Body of pancreas (tissue), 4 donors: Measurements from ENCODE around the gene ATG7. TPM values are rescaled to one million over a fixed set of nuclear protein-coding genes. Genes with fewer than 3 reads are reported as not detected.

Experiments
- ATAC-seq: fragments of 150-250 bp; one replicate; pipeline ENCODE4 v1.9.1; 2016
- DNase-seq, 4 donors: peaks; one replicate each; pipeline ENCODE4 v3.0.0-alpha.2; 2019
- H3K27ac ChIP-seq, 4 donors: fragments of 200-600 bp; sonication (generic); 1 replicate in 3 of 4; 2 replicates in 1 of 4; pipeline versions ENCODE4 v1.5.1 to v1.6.1; 2016 to 2019; ENCODE audit warnings: mild to moderate bottlenecking in 1 of 4, mixed read lengths in 1 of 4, moderate library complexity in 1 of 4
- H3K27me3 ChIP-seq, 2 donors: fragments of 200-600 bp; sonication (generic); one replicate each; pipeline ENCODE4 v1.6.0; 2016; ENCODE audit warnings: mild to moderate bottlenecking in 1 of 2
- H3K36me3 ChIP-seq, 2 donors: fragments of 200-600 bp; sonication (generic); replicated peaks in 1 of 2; 2 replicates each; pipeline ENCODE4 v1.5.1; 2016; ENCODE audit warnings: low read depth in 2 of 2; ENCODE audit not compliant: insufficient read depth in 1 of 2
- H3K4me1 ChIP-seq: fragments of 200-600 bp; sonication (generic); one replicate; pipeline ENCODE4 v1.6.0; 2016
- H3K4me3 ChIP-seq, 2 donors: fragments of 200-600 bp; sonication (generic); 1 replicate in 1 of 2; 2 replicates in 1 of 2; pipeline ENCODE4 v1.5.1; 2016 to 2019
- H3K9me3 ChIP-seq, 3 donors: fragments of 200-600 bp; sonication (generic); 1 replicate in 2 of 3; 2 replicates in 1 of 3; pipeline ENCODE4 v1.5.1; 2016
- POLR2A ChIP-seq, 3 donors: fragments of 450-650 bp; IDR thresholded peaks; one replicate each; pipeline ENCODE4 v1.6.1; 2016; ENCODE audit warnings: antibody characterized with exemption in 3 of 3, mild to moderate bottlenecking in 2 of 3
- WGBS, 2 donors: methylation state at CpG; one replicate each; pipeline ENCODE4 v1.1.5; 2017; 5-methylcytosine and 5-hydroxymethylcytosine counted together
- intact Hi-C: fragments of 100-400 bp; cut with DNase I; formaldehyde crosslinking; loops from one replicate; pipeline ENCODE4 v1.15.1; 2023
- total RNA-seq, 2 donors: library from RNA; depleted of rRNA; stranded (reverse); fragments of >200 nt; gene quantifications; one replicate each; pipeline ENCODE4 v1.1.0, GENCODE V29; 2016
- TF ChIP-seq, protein P1 (sequence below), 7 experiments: fragments of 450-650 bp in 4 of 7; fragments of 200-600 bp in 3 of 7; sonication (generic) in 3 of 7; IDR thresholded peaks; one replicate each; pipeline ENCODE4 v1.5.1; 2016 to 2019; ENCODE audit warnings: antibody characterized with exemption in 7 of 7

Gene ATG7
- total RNA-seq, 2 donors from 2014 or later: 40.5 to 43.6 TPM

DNA sequence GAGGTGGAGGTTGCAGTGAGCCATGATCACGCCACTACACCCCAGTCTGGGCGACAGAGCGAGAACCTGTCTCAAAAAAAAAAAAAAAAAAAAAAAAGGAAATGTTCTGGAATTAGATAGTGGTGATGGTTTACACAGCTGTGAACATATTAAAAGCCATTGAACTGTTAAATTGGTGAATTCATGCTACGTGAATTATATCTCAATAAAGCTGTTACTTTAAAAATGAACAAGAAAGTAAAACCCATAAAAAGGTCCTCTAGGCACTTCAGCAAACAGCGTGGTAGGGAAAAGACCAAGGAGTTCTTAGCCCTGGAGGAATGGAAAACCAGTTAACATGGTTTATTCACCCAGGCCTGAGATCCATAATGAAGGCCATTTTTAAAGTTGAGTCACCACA lies 180.1 kb downstream of the ATG7 start:
- Histone ChIP-seq H3K4me3 (no peak overlapping the region), H3K36me3 (no peaks in the 10 kb centered on the region), H3K27me3 (no peaks in the 10 kb centered on the region), H3K9me3 (no peaks in the 10 kb centered on the region), H3K4me1 (no peaks in the 10 kb centered on the region), H3K27ac (no peak overlapping the region)
- intact Hi-C loops: no loop called here
- no peak for DNase-seq
- no peak for ATAC-seq
- no peak for TF ChIP-seq POLR2A (IDR thresholded peaks at IDR 0.05)
- TF ChIP-seq, protein P1, sequence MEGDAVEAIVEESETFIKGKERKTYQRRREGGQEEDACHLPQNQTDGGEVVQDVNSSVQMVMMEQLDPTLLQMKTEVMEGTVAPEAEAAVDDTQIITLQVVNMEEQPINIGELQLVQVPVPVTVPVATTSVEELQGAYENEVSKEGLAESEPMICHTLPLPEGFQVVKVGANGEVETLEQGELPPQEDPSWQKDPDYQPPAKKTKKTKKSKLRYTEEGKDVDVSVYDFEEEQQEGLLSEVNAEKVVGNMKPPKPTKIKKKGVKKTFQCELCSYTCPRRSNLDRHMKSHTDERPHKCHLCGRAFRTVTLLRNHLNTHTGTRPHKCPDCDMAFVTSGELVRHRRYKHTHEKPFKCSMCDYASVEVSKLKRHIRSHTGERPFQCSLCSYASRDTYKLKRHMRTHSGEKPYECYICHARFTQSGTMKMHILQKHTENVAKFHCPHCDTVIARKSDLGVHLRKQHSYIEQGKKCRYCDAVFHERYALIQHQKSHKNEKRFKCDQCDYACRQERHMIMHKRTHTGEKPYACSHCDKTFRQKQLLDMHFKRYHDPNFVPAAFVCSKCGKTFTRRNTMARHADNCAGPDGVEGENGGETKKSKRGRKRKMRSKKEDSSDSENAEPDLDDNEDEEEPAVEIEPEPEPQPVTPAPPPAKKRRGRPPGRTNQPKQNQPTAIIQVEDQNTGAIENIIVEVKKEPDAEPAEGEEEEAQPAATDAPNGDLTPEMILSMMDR (IDR thresholded peaks at IDR 0.05): no peak
- 85 to 92% methylated on average over 4 to 5 of the region's 5 CpGs for WGBS, 2 donors

DNA sequence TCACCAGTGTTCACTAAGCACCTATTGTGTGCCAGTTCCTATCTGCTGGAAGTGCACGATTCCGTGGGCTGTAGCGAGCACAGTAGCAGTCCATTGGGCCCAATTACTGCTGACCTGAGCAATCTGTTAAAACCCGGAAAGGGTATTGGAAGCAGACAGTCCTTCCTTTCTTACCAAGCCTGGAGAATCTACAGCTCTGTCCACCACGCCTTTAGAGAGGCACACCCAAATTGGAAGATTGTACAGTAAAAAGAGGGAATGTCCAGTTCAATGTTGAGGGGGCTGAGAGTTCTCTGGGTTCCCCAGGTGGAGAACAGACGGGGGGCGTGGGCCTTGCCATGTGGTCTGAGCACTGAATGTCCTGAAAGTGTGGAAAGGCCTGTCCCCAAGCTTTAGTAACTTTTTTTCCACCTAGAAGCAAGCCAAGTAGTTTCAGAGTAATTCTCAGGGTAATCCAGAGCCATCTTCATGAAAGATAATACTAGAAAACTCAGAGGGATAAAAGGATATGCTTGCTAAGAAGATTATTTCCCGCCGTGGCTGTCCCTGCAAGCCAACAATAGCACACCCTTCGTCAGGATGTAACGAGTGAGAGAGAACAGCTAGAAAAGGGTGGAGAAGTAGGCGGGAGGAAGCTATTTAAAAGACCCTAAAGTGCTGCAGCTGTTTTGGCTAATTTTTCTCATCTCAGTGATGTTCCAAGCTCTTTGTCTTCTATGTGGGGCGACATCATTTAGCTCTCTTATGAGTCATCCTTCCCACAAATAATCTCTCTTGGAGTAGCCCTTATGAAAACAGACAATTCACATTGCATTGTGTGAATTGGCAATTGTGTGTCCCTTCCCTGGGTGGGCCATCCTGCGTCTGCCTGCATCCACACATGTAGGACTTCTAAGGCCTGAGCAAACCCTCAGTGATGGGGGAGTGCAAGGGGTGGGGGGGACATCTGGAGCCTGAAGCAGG lies 181.0 kb downstream of the ATG7 start:
- peak; percentile 30 for ATAC-seq
- no peak for TF ChIP-seq POLR2A (IDR thresholded peaks at IDR 0.05)
- TF ChIP-seq, protein P1 (IDR thresholded peaks at IDR 0.05): no peak
- no peak for DNase-seq
- no peak overlapping the region for H3K27ac ChIP-seq
- no peak overlapping the region for H3K4me3 ChIP-seq
- H3K27me3 ChIP-seq: no peaks in the 10 kb centered on the region
- no peaks in the 10 kb centered on the region for H3K4me1 ChIP-seq
- H3K9me3 ChIP-seq: no peaks in the 10 kb centered on the region
- WGBS, 2 donors: 85 to 90% methylated on average over 14 of the region's 14 CpGs
- no peaks in the 10 kb centered on the region for H3K36me3 ChIP-seq
- intact Hi-C loops: no loop called here

DNA sequence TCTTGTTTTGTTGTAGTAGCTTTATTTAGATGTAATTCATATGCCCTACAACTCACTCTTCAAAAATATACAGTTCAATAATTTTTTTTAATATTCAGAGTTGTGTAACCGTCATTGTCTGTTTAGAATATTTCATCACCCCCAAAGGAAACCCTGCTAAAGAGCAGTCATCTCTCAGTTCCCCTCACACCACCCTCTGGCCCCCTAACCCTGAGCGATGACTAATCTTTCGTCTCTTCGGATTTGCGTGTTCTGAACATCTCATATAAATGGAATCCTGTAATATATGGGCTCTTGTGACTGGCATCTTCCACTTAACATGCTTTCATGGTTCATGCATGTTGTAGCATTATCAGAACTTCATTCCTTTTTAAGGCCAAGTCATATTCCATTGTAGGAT lies 183.8 kb downstream of the ATG7 start:
- intact Hi-C loops: no loop called here
- no peaks in the 10 kb centered on the region for H3K9me3 ChIP-seq
- TF ChIP-seq, protein P1 (IDR thresholded peaks at IDR 0.05): no peak
- no peak for TF ChIP-seq POLR2A (IDR thresholded peaks at IDR 0.05)
- no peak overlapping the region for H3K27ac ChIP-seq
- no peaks in the 10 kb centered on the region for H3K4me1 ChIP-seq
- no peak for DNase-seq
- WGBS, 2 donors: 81 to 92% methylated on average over 5 of the region's 5 CpGs
- H3K36me3 ChIP-seq: no peaks in the 10 kb centered on the region
- H3K4me3 ChIP-seq: no peak overlapping the region
- ATAC-seq: no peak
- H3K27me3 ChIP-seq: no peaks in the 10 kb centered on the region

DNA sequence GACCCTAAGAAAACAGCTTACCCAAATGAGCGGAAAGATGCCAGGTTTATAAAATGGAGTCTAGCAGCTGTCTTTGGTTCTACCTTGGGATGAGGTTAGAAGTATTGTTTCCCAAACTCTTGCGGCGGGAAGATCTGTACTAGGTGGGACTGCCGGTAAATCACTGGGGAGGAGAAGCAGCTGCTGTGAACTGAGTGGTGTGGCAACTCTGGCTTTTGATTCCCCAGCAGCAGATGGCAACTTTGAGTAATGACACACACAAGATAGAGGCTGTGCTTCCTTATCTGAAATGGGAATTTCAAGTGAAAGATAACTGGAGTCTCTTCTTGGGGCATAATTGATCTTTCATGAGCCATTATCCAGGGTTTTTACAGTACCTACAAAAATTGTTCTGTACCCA lies 184.9 kb downstream of the ATG7 start:
- Histone ChIP-seq H3K27me3 (no peaks in the 10 kb centered on the region), H3K27ac (no peak overlapping the region), H3K4me1 (no peaks in the 10 kb centered on the region), H3K4me3 (no peak overlapping the region), H3K36me3 (no peaks in the 10 kb centered on the region), H3K9me3 (no peaks in the 10 kb centered on the region)
- 89 to 94% methylated on average over 4 of the region's 4 CpGs for WGBS, 2 donors
- no peak for DNase-seq
- no peak for ATAC-seq
- intact Hi-C loops: no loop called here
- TF ChIP-seq, protein P1 (IDR thresholded peaks at IDR 0.05): no peak
- TF ChIP-seq POLR2A (IDR thresholded peaks at IDR 0.05): no peak
